ENCODE data around the gene TMA7B. TPM values are rescaled to one million over a fixed set of nuclear protein-coding genes. Genes with fewer than 3 reads are reported as not detected.

TMA7B gene
- total and polyA plus RNA-seq, 2 of the 4 experiments (the other 2 are of a cell fraction) = not detected

DNA sequence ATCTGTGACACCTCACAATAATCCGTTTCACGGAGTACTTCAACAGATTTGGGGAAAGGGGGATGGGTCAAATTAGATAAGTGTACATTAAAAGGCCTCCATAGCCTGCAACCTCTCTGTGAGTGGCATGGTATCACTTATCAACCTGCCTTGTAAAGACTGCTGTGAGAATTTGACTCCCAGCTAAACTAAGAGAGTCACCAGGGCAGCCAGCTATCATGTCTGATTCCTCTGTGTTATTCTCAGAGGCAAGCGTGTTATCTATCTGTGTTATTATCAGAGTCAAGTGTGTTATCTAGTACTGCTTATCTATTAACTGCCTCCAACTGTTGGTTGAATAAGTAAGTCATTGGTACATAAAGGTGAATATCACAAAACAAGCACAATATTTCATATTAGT, 30.5 kb downstream of the TMA7B start:
- Histone ChIP-seq H3K9me1 (ENCODE audit: insufficient read depth, low read length) (no peaks in the 10 kb centered on the region), H3K9me3 (ENCODE audit: control insufficient read depth, insufficient read depth, low read length) (no peaks in the 10 kb centered on the region), H2BK15ac (ENCODE audit: low read depth, low read length) (no peak overlapping the region), H2AK5ac (ENCODE audit: low read depth, low read length) (no peak overlapping the region), H4K91ac (ENCODE audit: insufficient read depth, low read depth, low read length) (no peak overlapping the region), H3K79me1 (ENCODE audit: low read depth in 1 of 2, low read length in 2 of 2) (no peaks in the 10 kb centered on the region), H3K18ac (ENCODE audit: low read depth, low read length) (no peak overlapping the region), H2BK120ac (ENCODE audit: low read depth, low read length) (no peak overlapping the region), H3K27ac (ENCODE audit: insufficient read depth, low read length) (no peak overlapping the region), H4K20me1 (ENCODE audit: insufficient read depth, low read length) (no peaks in the 10 kb centered on the region), H3K4ac (ENCODE audit: low read depth, low read length) (no peak overlapping the region), H3K4me3 (ENCODE audit: insufficient read depth, low read depth, low read length) (no peak overlapping the region), H3K14ac (replicated peaks; ENCODE audit: low read depth, low read length) (no peak overlapping the region), H3K4me2 (ENCODE audit: low read depth, low read length) (no peak overlapping the region), H4K8ac (ENCODE audit: low read depth in 2 of 2, low read length in 2 of 2) (no peak overlapping the region), H4K5ac (ENCODE audit: low read depth, low read length) (no peak overlapping the region), H3K36me3 (ENCODE audit: control insufficient read depth, insufficient read depth, low read length) (no peaks in the 10 kb centered on the region), H3K56ac (ENCODE audit: extremely low read depth, insufficient read depth, low read length) (no peak overlapping the region), H2BK5ac (ENCODE audit: low read depth, low read length, poor library complexity, severe bottlenecking) (no peak overlapping the region), H3K23ac (ENCODE audit: low read depth, low read length) (no peak overlapping the region), H2BK20ac (ENCODE audit: low read depth, low read length) (no peak overlapping the region), H3K4me1 (ENCODE audit: control insufficient read depth, insufficient read depth, low read length) (no peaks in the 10 kb centered on the region), H3K27me3 (ENCODE audit: control insufficient read depth, insufficient read depth, low read length) (peaks cover 70% of the 10 kb centered on the region), H2AFZ (replicated peaks; ENCODE audit: low read length, poor library complexity) (no peak overlapping the region), H2AK9ac (replicated peaks; ENCODE audit: low read depth, low read length, poor library complexity) (no peak overlapping the region), H3K9ac (ENCODE audit: low read depth, low read length) (no peak overlapping the region)
- TF ChIP-seq BHLHE40 (IDR thresholded peaks at IDR 0.05; ENCODE audit: low read depth, low read length) (no peak), RFX5 (IDR thresholded peaks at IDR 0.05; ENCODE audit: low read depth, low read length) (no peak), RAD21 (IDR thresholded peaks at IDR 0.05; ENCODE audit: low read length) (no peak), CEBPB (IDR thresholded peaks at IDR 0.05; ENCODE audit: low read depth, low read length) (no peak), MXI1 (IDR thresholded peaks at IDR 0.05; ENCODE audit: borderline replicate concordance, low read depth, low read length) (no peak), MAFK (IDR thresholded peaks at IDR 0.05; ENCODE audit: low read depth, low read length) (no peak), NFE2L2 (IDR thresholded peaks at IDR 0.05; ENCODE audit: low read depth, low read length) (no peak), SMC3 (IDR thresholded peaks at IDR 0.05; ENCODE audit: low read depth, low read length) (no peak), MAZ (IDR thresholded peaks at IDR 0.05; ENCODE audit: borderline replicate concordance, low read depth, low read length) (no peak), RCOR1 (IDR thresholded peaks at IDR 0.05; ENCODE audit: insufficient replicate concordance, low read length) (no peak), FOS (IDR thresholded peaks at IDR 0.05; ENCODE audit: low read depth, low read length) (no peak), POLR2A (IDR thresholded peaks at IDR 0.05; ENCODE audit: low read depth, low read length) (no peak), CHD1 (IDR thresholded peaks at IDR 0.05; ENCODE audit: low read depth, low read length) (no peak)
- TF ChIP-seq, protein P1, sequence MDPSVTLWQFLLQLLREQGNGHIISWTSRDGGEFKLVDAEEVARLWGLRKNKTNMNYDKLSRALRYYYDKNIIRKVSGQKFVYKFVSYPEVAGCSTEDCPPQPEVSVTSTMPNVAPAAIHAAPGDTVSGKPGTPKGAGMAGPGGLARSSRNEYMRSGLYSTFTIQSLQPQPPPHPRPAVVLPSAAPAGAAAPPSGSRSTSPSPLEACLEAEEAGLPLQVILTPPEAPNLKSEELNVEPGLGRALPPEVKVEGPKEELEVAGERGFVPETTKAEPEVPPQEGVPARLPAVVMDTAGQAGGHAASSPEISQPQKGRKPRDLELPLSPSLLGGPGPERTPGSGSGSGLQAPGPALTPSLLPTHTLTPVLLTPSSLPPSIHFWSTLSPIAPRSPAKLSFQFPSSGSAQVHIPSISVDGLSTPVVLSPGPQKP (IDR thresholded peaks at IDR 0.05; ENCODE audit: borderline replicate concordance, low read depth, low read length) = no peak
- TF ChIP-seq, protein P2, sequence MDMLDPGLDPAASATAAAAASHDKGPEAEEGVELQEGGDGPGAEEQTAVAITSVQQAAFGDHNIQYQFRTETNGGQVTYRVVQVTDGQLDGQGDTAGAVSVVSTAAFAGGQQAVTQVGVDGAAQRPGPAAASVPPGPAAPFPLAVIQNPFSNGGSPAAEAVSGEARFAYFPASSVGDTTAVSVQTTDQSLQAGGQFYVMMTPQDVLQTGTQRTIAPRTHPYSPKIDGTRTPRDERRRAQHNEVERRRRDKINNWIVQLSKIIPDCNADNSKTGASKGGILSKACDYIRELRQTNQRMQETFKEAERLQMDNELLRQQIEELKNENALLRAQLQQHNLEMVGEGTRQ (IDR thresholded peaks at IDR 0.05; ENCODE audit: low read depth, low read length) = no peak
- TF ChIP-seq, protein P3, sequence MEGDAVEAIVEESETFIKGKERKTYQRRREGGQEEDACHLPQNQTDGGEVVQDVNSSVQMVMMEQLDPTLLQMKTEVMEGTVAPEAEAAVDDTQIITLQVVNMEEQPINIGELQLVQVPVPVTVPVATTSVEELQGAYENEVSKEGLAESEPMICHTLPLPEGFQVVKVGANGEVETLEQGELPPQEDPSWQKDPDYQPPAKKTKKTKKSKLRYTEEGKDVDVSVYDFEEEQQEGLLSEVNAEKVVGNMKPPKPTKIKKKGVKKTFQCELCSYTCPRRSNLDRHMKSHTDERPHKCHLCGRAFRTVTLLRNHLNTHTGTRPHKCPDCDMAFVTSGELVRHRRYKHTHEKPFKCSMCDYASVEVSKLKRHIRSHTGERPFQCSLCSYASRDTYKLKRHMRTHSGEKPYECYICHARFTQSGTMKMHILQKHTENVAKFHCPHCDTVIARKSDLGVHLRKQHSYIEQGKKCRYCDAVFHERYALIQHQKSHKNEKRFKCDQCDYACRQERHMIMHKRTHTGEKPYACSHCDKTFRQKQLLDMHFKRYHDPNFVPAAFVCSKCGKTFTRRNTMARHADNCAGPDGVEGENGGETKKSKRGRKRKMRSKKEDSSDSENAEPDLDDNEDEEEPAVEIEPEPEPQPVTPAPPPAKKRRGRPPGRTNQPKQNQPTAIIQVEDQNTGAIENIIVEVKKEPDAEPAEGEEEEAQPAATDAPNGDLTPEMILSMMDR (conservative IDR thresholded peaks at IDR 0.05; ENCODE audit: low read depth, low read length) = no peak
- dilution Hi-C loops (cut with HindIII; ENCODE audit: low sequenced_read_pairs, unreplicated experiment) (no loop called here), intact Hi-C loops (cut with micrococcal nuclease) (no loop called here), in situ Hi-C loops (cut with MboI; ENCODE audit: low sequenced_read_pairs) (no loop called here)
- POLR2A ChIA-PET (ENCODE audit: unreplicated experiment) = no interaction called here
- WGBS, 2 experiments (ENCODE audit: extremely low coverage in 2 of 2, insufficient read length in 1 of 2) = no CpG with 5 or more reads among the region's 3 CpGs
- BruUV-seq (replicated peaks) = no TSS peak
- no peak for DNase-seq
- CTCF ChIA-PET = interaction anchor here (0.6 kb wide), 1 partner anchor 31 kb away, joined by 4 read pairs; no protein-coding TSS in a partner anchor
- no peak for ATAC-seq (ENCODE audit: low read depth)
